ENCODE data around the gene LAMB3.
A peak's percentile ranks its signal among the peaks of the same experiment; 100 is the strongest.

LAMB3 gene

DNA sequence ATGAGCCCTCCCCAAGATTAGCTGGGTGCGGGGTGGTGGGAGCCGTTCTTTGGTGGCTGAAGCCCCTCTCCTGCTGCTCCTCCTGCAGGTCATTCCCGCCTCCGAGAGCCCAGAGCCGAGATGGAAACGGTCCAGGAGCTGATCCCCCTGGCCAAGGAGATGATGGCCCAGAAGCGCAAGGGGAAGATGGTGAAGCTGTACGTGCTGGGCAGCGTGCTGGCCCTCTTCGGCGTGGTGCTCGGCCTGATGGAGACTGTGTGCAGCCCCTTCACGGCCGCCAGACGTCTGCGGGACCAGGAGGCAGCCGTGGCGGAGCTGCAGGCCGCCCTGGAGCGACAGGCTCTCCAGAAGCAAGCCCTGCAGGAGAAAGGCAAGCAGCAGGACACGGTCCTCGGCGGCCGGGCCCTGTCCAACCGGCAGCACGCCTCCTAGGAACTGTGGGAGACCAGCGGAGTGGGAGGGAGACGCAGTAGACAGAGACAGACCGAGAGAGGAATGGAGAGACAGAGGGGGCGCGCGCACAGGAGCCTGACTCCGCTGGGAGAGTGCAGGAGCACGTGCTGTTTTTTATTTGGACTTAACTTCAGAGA, 23.4 kb upstream of the LAMB3 start:
- Histone ChIP-seq H3K4me3 (ENCODE audit: low read depth, low read length) (peak overlapping the region; percentile 83), H3K9ac (ENCODE audit: low read depth, low read length) (peak overlapping the region; percentile 42), H3K36me3 (ENCODE audit: control insufficient read depth, insufficient read depth, low read length) (no peaks in the 10 kb centered on the region), H3K9me3 (ENCODE audit: control insufficient read depth, insufficient read depth, low read length) (no peaks in the 10 kb centered on the region), H3K27me3 (ENCODE audit: control insufficient read depth, insufficient read depth, low read length) (peaks cover 90% of the 10 kb centered on the region), H3K4me1 (ENCODE audit: control insufficient read depth, insufficient read depth, low read length) (peaks cover 5% of the 10 kb centered on the region)

DNA sequence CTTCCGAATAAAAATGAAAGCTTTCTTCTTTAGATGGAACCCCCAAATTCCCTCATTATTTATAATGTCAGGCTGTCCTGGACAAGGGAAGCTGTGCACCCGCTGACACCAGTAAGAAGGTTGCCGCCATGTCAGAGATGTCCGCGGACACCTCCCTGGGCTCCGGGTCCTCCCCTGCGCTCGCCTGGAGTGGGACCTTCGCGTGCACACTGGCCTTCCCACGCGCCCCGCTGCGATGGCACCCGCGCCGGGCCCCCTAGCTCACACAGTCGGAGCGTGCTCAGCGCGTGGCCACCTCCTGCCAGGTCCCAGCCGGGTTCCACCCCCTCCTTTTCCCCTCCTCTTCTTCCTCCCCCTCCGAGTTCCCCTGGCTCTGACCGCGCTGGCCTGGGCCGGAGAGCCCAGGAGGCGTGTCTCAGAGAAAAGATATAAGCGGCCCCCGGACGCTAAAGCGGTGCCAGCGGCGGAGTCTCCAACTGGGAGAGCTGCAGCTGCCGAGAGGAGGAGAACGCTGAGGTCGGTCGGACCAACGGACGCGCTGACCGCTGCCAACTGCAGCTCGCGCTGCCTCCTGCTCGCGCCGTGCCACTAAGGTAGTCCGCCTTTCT, 22.8 kb upstream of the LAMB3 start, which contains the start of gene G0S2:
G0S2 (plus strand) TSS at position 456 of the 608 bp plus-strand sequence. CDS start 273 bp downstream, outside the sequence.
- H3K9ac ChIP-seq (ENCODE audit: low read depth, low read length), result peak within 1 kb of the TSS; percentile 42
- H3K27me3 ChIP-seq (ENCODE audit: control insufficient read depth, insufficient read depth, low read length), result peaks cover 84% of the 10 kb centered on the region
- H3K36me3 ChIP-seq (ENCODE audit: control insufficient read depth, insufficient read depth, low read length), result no peaks in the 10 kb centered on the region
- H3K4me3 ChIP-seq (ENCODE audit: low read depth, low read length), result peak within 1 kb of the TSS; percentile 83
- no peaks in the 10 kb centered on the region for H3K9me3 ChIP-seq (ENCODE audit: control insufficient read depth, insufficient read depth, low read length)
- peaks cover 5% of the 10 kb centered on the region for H3K4me1 ChIP-seq (ENCODE audit: control insufficient read depth, insufficient read depth, low read length)

DNA sequence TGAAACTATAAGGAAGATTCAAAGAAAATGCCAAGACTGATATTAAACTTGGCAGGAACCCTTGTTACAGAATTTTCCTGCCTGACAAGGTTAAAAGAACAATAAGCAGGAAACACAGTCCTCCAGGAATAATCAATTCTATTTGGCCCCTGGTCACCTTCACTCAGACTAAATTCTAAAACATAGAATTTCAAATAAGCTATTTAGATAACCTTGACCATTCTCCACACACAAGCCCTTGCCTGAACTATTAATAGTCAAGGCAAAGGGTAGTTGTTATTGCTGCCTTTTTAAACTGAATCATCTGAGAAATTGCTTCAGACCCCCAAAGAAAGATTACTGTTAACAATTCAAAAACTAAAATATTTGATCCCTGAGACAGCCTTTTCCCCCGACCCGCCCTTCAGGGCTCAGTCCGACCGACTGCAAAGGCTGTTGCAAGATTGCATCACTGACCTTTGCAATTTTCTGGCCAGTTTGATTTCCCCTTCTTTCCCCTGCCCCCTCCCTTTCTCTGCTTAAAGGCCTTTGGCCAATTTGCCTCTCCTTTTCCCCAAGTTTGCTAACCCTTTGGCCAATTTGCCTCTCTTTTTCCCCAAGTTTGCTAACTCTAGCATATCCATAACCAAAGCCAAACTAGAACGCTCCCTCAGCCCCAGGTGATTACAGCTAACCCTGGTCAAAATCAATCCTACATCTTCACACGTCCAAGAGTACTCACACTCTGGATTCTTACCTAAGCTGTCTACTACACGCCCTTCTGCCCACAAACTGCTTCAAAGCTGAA, 21.6 kb upstream of the LAMB3 start:
- Histone ChIP-seq H3K27me3 (ENCODE audit: control insufficient read depth, insufficient read depth, low read length) (peaks cover 73% of the 10 kb centered on the region), H3K36me3 (ENCODE audit: control insufficient read depth, insufficient read depth, low read length) (no peaks in the 10 kb centered on the region), H3K9me3 (ENCODE audit: control insufficient read depth, insufficient read depth, low read length) (no peaks in the 10 kb centered on the region), H3K4me3 (ENCODE audit: low read depth, low read length) (no peak overlapping the region), H3K4me1 (ENCODE audit: control insufficient read depth, insufficient read depth, low read length) (peaks cover 5% of the 10 kb centered on the region), H3K9ac (ENCODE audit: low read depth, low read length) (no peak overlapping the region)

DNA sequence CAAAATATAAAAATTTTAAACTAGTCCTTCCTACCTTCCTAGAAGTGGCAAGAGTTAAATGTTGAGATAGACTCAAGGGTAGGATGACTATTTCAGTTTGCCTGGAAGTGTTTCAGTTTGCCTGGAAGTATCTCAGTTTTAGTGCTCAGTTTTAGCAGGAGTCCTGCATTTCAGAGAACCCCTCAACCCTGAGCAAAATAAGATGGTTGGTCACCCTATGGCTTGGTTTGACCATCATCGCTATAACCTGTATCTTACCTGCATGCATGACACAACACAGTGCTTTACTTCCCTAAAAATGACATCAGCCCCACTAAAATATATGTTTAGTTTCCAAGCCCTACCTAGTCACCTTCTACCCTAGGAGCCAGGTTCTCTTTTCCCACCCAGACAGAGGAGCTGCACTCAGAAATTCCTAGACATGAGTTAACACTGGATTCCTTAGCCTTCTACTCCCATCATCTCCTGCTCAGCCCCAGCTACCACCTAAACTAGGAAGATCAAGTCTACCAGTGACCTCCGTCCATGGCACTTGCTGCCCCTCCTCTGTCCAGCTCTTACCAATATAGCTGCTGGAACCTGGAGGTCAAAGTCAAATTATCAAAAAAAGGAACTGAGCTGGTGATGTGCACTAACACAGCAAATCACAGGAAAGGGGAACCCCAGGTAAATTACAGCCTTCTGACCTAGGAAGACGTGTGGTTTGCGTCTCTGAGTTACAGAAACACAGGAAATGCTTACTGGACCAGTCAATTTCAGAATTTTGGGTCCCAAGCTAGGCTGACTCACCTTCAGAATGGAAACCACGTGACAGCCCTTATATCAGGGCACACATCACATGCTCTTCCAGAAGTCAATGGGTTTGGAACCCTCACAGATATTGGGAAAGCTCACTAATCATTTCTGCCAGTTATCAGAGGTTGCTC, 20.7 kb upstream of the LAMB3 start:
- Histone ChIP-seq H3K27me3 (ENCODE audit: control insufficient read depth, insufficient read depth, low read length) (peaks cover 66% of the 10 kb centered on the region), H3K9me3 (ENCODE audit: control insufficient read depth, insufficient read depth, low read length) (no peaks in the 10 kb centered on the region), H3K9ac (ENCODE audit: low read depth, low read length) (no peak overlapping the region), H3K4me1 (ENCODE audit: control insufficient read depth, insufficient read depth, low read length) (peaks cover 5% of the 10 kb centered on the region), H3K4me3 (ENCODE audit: low read depth, low read length) (no peak overlapping the region), H3K36me3 (ENCODE audit: control insufficient read depth, insufficient read depth, low read length) (no peaks in the 10 kb centered on the region)

DNA sequence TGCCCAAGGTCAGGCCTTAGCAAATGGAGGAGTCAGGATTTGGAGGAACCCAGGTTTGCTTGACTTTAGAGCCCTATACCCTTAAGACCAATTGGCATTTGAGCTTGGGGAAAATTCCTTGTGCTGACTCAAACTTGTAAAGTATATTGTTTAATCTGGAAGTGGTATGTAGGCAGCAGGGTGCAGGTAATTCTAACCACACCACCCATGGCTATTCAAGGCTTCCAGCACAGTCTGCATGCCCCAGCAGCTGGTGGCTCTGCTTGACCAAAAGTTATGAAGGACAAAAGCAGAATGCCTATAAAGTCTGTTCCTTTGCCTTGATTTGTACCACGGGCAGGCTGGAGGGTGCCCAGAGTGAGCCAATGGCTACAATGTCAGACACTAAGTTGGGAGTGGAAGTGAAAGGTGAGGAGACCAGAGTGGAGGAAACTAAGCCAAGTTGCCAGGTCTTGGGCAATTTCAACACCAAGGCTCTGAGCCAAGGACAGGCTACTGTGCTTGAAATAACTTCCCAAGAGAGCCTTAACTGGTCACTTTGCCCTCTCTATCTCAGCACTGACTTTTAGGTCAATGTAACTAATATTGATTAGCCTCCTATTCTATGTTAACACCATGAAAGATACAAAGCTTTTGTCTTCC, 18.3 kb upstream of the LAMB3 start:
- Histone ChIP-seq H3K36me3 (ENCODE audit: control insufficient read depth, insufficient read depth, low read length) (no peaks in the 10 kb centered on the region), H3K27me3 (ENCODE audit: control insufficient read depth, insufficient read depth, low read length) (peaks cover 43% of the 10 kb centered on the region), H3K4me1 (ENCODE audit: control insufficient read depth, insufficient read depth, low read length) (peaks cover 5% of the 10 kb centered on the region), H3K4me3 (ENCODE audit: low read depth, low read length) (no peak overlapping the region), H3K9ac (ENCODE audit: low read depth, low read length) (no peak overlapping the region), H3K9me3 (ENCODE audit: control insufficient read depth, insufficient read depth, low read length) (no peaks in the 10 kb centered on the region)

DNA sequence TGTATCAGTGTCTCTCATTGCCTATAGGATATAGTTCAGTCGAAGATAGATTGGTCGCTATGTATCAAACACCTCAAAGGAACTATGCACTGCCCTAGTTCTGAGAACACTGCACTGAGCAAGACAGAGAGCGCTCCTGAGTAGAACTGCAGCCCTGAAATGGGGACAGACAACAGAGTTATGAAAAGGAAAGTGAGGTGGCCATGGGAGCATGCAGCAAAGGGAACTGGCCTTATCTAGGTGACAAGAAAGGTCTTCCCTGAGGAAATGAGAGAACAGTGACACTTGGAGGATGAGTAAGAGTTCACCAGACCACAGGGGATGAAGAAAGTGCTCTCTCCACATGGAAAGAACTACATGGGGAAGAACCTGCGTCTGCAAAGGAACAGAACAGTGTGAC, 15.5 kb upstream of the LAMB3 start:
- Histone ChIP-seq H3K9me3 (ENCODE audit: control insufficient read depth, insufficient read depth, low read length) (no peaks in the 10 kb centered on the region), H3K27me3 (ENCODE audit: control insufficient read depth, insufficient read depth, low read length) (peaks cover 18% of the 10 kb centered on the region), H3K4me1 (ENCODE audit: control insufficient read depth, insufficient read depth, low read length) (no peaks in the 10 kb centered on the region), H3K9ac (ENCODE audit: low read depth, low read length) (no peak overlapping the region), H3K36me3 (ENCODE audit: control insufficient read depth, insufficient read depth, low read length) (no peaks in the 10 kb centered on the region), H3K4me3 (ENCODE audit: low read depth, low read length) (no peak overlapping the region)

DNA sequence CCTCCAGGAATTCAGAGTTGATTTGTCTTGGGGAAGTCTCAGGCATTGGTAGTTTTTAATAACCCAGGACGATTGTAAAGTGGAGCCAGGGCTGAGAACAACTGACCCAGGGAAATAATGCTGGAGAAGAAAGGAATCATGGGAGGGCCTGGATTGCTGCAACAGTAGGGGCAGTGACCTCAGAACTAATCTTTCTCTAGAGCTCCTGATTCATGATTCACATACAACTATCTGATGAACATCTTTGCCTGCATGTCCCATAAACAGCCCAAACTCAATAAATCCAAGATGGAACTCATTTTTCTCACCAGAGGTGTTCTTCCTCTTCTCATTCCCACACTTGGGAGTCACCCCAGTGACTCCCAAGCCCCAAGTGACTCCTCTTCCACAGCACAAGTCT, 14.9 kb upstream of the LAMB3 start:
- Histone ChIP-seq H3K9ac (ENCODE audit: low read depth, low read length) (no peak overlapping the region), H3K4me3 (ENCODE audit: low read depth, low read length) (no peak overlapping the region), H3K4me1 (ENCODE audit: control insufficient read depth, insufficient read depth, low read length) (no peaks in the 10 kb centered on the region), H3K27me3 (ENCODE audit: control insufficient read depth, insufficient read depth, low read length) (peaks cover 12% of the 10 kb centered on the region), H3K9me3 (ENCODE audit: control insufficient read depth, insufficient read depth, low read length) (no peaks in the 10 kb centered on the region), H3K36me3 (ENCODE audit: control insufficient read depth, insufficient read depth, low read length) (no peaks in the 10 kb centered on the region)

DNA sequence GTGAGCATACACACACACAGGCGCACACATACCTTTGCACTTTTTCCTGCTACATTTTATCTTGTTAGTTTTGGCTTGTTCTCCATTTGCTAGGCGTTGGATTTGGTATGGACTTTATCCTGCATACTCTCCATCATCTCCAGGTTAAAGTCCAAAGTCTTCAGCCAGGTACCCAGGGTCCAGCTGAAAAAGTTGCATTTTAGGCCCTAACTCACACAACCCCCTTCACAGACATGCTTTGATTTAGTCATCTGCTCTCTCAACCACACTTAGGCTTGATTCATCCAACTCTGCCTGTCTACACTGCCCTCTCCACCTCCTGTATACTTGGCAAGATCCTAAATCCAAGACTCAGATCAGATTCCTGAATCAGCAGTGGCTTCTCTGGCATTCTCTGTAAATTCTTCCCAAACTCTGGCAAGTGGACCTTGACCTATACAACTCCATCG, 10.7 kb upstream of the LAMB3 start:
- Histone ChIP-seq H3K4me3 (ENCODE audit: low read depth, low read length) (no peak overlapping the region), H3K9me3 (ENCODE audit: control insufficient read depth, insufficient read depth, low read length) (no peaks in the 10 kb centered on the region), H3K4me1 (ENCODE audit: control insufficient read depth, insufficient read depth, low read length) (no peaks in the 10 kb centered on the region)

DNA sequence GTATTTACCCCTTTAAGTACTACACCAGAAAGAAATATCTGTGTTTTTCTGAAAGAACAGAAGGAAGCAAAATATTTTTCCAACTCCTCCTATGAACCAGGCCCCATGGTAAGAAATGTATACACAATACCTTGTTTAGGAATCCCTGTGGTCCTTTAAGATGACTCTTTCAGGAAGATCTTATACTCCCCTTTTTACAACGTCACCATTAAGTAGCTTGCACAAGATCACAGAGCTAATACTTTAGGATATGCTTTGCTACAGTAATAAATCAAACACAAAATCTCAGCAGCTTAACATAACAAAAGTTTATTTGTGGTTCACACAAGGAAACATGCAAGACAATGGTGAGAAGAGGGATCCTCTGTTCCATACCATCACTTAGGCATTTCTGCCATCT, 8.8 kb upstream of the LAMB3 start:
- Histone ChIP-seq H3K4me3 (ENCODE audit: low read depth, low read length) (no peak overlapping the region), H3K9ac (ENCODE audit: low read depth, low read length) (no peak overlapping the region), H3K4me1 (ENCODE audit: control insufficient read depth, insufficient read depth, low read length) (no peaks in the 10 kb centered on the region), H3K36me3 (ENCODE audit: control insufficient read depth, insufficient read depth, low read length) (no peaks in the 10 kb centered on the region), H3K27me3 (ENCODE audit: control insufficient read depth, insufficient read depth, low read length) (peaks cover 4% of the 10 kb centered on the region), H3K9me3 (ENCODE audit: control insufficient read depth, insufficient read depth, low read length) (no peaks in the 10 kb centered on the region)

More for the DNA sequence above, 10.7 kb upstream of the LAMB3 start:
- Histone ChIP-seq H3K36me3 (ENCODE audit: control insufficient read depth, insufficient read depth, low read length) (no peaks in the 10 kb centered on the region), H3K27me3 (ENCODE audit: control insufficient read depth, insufficient read depth, low read length) (peaks cover 4% of the 10 kb centered on the region), H3K9ac (ENCODE audit: low read depth, low read length) (no peak overlapping the region)

DNA sequence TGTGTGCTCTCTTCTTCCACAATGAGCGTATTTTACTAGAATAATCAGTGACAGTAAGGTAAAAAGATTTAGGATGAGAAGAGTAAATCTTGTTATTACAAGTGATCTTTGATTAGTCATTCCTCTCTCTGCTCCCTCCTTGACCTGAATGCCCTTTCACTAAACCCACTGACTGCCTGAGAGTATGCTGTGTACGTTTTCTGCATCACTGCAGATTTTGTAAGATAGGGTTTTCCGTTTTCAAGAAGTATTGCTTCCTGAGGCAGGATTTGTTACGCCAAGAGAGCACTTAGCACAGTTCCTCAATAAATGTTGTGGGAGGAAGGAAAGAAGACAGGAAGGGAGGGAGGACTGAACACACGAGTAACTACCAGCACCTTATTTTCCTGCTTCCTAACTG, 7.7 kb upstream of the LAMB3 start:
- Histone ChIP-seq H3K4me1 (ENCODE audit: control insufficient read depth, insufficient read depth, low read length) (no peaks in the 10 kb centered on the region), H3K9ac (ENCODE audit: low read depth, low read length) (no peak overlapping the region), H3K4me3 (ENCODE audit: low read depth, low read length) (no peak overlapping the region), H3K9me3 (ENCODE audit: control insufficient read depth, insufficient read depth, low read length) (no peaks in the 10 kb centered on the region), H3K36me3 (ENCODE audit: control insufficient read depth, insufficient read depth, low read length) (no peaks in the 10 kb centered on the region), H3K27me3 (ENCODE audit: control insufficient read depth, insufficient read depth, low read length) (peaks cover 4% of the 10 kb centered on the region)

DNA sequence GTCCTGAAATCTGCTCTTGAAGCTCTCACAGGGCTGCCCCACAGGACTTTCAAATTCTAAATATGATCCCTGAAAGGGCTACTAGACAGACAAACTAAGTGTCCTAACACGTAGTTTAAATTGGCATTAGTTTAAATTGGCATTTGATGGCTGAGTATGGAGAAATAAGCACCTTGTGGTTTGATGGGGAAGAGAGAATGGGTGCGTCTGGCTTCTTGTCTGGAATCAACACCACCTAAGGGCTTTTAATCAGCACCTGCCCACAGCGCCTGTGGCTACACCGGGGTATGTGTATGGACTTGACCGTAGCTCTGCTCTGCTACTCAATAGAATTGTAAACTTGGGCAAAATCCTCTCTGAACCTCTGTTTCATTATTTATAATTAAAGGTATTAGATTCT, 5.7 kb upstream of the LAMB3 start:
- Histone ChIP-seq H3K9me3 (ENCODE audit: control insufficient read depth, insufficient read depth, low read length) (no peaks in the 10 kb centered on the region), H3K9ac (ENCODE audit: low read depth, low read length) (no peak overlapping the region), H3K36me3 (ENCODE audit: control insufficient read depth, insufficient read depth, low read length) (no peaks in the 10 kb centered on the region), H3K4me3 (ENCODE audit: low read depth, low read length) (no peak overlapping the region), H3K4me1 (ENCODE audit: control insufficient read depth, insufficient read depth, low read length) (peaks cover 9% of the 10 kb centered on the region), H3K27me3 (ENCODE audit: control insufficient read depth, insufficient read depth, low read length) (peaks cover under 1% of the 10 kb centered on the region)
